Testis (tissue), 2 donors: ENCODE measurements around the gene EIF5A.

Experiments used
- CTCF ChIP-seq, 3 experiments: fragments of 450-650 bp in 2 of 3; fragments of 200-600 bp in 1 of 3; sonication (generic) in 1 of 3; IDR thresholded peaks; one replicate each; pipeline ENCODE4 v1.5.1; 2016 to 2019; ENCODE audit warnings: antibody characterized with exemption in 3 of 3, mild to moderate bottlenecking in 2 of 3, moderate library complexity in 1 of 3
- POLR2A ChIP-seq: fragments of 450-650 bp; IDR thresholded peaks from one replicate; pipeline ENCODE4 v1.6.1; 2017; ENCODE audit warnings: antibody characterized with exemption, mild to moderate bottlenecking, moderate library complexity

DNA sequence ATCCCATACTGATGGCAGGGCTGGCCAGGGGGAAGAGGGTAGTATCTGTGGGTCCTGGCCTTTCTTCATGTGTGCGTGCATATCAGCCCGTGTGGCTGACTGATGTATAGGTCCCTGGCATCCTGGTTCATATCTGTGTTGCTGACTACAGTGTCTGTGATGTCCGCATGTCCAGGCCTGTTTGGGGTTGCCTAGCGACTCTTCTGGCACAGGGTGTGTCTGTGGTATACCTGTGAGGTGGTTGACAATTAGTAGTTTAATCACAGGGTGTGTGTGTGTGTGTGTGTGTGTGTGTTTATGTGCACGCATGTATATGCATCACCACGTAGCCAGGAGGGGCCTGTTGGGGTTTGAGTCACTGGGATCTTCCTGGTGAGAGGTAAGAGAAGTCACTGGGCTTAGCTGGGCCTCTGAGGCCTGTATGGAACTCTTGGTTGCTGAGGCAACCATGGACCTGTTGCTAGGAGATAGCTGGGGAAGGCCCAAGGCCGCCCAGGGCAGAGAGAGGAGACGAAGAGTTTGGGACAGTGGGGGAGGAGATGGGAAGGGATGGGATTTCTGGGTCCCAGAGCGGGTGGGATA lies 46.9 kb downstream of the EIF5A start:
- no peak for TF ChIP-seq CTCF (IDR thresholded peaks at IDR 0.05)
- TF ChIP-seq POLR2A, result no peak
